Measurements from ENCODE around the gene GNG2.

Gene GNG2

DNA sequence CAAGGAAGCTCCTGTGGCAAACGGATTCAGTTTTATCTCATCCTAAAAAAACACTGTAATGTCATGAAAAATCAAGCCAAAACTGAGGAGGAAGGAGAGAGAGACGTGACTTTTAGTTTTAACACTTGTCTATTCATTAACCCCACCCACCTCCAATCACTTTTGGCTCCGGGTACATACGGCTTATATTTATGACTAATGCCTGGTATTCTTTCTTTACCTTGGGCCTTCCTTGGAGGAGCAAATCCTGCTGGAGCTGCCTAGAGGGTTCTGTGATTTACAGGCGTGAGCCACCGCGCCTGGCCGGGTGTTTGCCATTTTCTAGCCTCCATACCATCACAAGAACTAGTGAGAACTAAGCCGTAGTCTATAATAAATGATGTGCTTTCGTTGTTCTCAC lies 68.2 kb downstream of the GNG2 start:
- Histone ChIP-seq H3F3A (ENCODE audit: insufficient read depth, low read length) (no peaks in the 10 kb centered on the region), H2AFZ (ENCODE audit: low read length) (no peak overlapping the region), H4K20me1 (ENCODE audit: insufficient read depth, low read length) (no peaks in the 10 kb centered on the region), H3K9ac (ENCODE audit: low read length) (no peak overlapping the region), H3K4me2 (ENCODE audit: low read depth, low read length) (no peak overlapping the region), H3K79me2 (ENCODE audit: low read length) (no peaks in the 10 kb centered on the region), H3K9me3 (replicated peaks; ENCODE audit: insufficient read depth, low read length) (no peaks in the 10 kb centered on the region), H3K4me3 (ENCODE audit: low read length) (no peak overlapping the region), H3K4me1 (ENCODE audit: low read length) (no peaks in the 10 kb centered on the region), H3K9me2 (replicated peaks; ENCODE audit: insufficient read depth, low read length) (no peaks in the 10 kb centered on the region), H3K27ac (ENCODE audit: low read length) (no peak overlapping the region), H3K36me3 (replicated peaks; ENCODE audit: insufficient read depth, low read length) (no peaks in the 10 kb centered on the region), H3K27me3 (replicated peaks; ENCODE audit: insufficient read depth, low read length) (no peaks in the 10 kb centered on the region)
- DNase-seq, result no peak
- TF ChIP-seq, protein P1, sequence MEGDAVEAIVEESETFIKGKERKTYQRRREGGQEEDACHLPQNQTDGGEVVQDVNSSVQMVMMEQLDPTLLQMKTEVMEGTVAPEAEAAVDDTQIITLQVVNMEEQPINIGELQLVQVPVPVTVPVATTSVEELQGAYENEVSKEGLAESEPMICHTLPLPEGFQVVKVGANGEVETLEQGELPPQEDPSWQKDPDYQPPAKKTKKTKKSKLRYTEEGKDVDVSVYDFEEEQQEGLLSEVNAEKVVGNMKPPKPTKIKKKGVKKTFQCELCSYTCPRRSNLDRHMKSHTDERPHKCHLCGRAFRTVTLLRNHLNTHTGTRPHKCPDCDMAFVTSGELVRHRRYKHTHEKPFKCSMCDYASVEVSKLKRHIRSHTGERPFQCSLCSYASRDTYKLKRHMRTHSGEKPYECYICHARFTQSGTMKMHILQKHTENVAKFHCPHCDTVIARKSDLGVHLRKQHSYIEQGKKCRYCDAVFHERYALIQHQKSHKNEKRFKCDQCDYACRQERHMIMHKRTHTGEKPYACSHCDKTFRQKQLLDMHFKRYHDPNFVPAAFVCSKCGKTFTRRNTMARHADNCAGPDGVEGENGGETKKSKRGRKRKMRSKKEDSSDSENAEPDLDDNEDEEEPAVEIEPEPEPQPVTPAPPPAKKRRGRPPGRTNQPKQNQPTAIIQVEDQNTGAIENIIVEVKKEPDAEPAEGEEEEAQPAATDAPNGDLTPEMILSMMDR (IDR thresholded peaks at IDR 0.05; ENCODE audit: low read length), result no peak
- no peak for TF ChIP-seq EZH2phosphoT487 (IDR thresholded peaks at IDR 0.05; ENCODE audit: low read length)
- TF ChIP-seq EZH2 (optimal IDR thresholded peaks at IDR 0.05; ENCODE audit: low read depth, low read length), result no peak

DNA sequence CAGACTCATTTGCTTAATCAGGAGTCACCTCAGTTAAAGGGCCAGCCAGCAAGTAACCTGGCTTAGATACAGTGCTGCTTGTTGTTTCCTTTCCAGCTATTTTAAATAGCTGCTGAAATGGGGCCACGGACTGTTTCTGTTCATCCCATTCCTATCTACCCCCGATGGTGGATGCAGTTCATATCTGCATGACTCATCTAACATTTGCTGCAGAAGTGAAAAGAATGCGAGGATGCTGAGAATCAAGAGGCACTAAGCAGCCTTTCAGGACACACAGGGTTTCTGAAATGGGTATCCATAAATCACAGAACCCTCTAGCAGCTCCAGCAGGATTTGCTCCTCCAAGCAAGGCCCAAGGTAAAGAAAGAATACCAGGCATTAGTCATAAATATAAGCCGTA lies 68.8 kb downstream of the GNG2 start:
- Histone ChIP-seq H3K9me3 (replicated peaks; ENCODE audit: insufficient read depth, low read length) (no peaks in the 10 kb centered on the region), H3F3A (ENCODE audit: insufficient read depth, low read length) (no peaks in the 10 kb centered on the region), H3K4me1 (ENCODE audit: low read length) (no peaks in the 10 kb centered on the region), H3K79me2 (ENCODE audit: low read length) (no peaks in the 10 kb centered on the region), H2AFZ (ENCODE audit: low read length) (no peak overlapping the region), H4K20me1 (ENCODE audit: insufficient read depth, low read length) (no peaks in the 10 kb centered on the region), H3K27me3 (replicated peaks; ENCODE audit: insufficient read depth, low read length) (no peaks in the 10 kb centered on the region), H3K9ac (ENCODE audit: low read length) (no peak overlapping the region), H3K4me2 (ENCODE audit: low read depth, low read length) (no peak overlapping the region), H3K4me3 (ENCODE audit: low read length) (no peak overlapping the region), H3K9me2 (replicated peaks; ENCODE audit: insufficient read depth, low read length) (no peaks in the 10 kb centered on the region), H3K36me3 (replicated peaks; ENCODE audit: insufficient read depth, low read length) (no peaks in the 10 kb centered on the region), H3K27ac (ENCODE audit: low read length) (no peak overlapping the region)
- TF ChIP-seq EZH2phosphoT487 (IDR thresholded peaks at IDR 0.05; ENCODE audit: low read length) (no peak), EZH2 (optimal IDR thresholded peaks at IDR 0.05; ENCODE audit: low read depth, low read length) (no peak)
- TF ChIP-seq, protein P1 (IDR thresholded peaks at IDR 0.05; ENCODE audit: low read length), result no peak
- DNase-seq, result no peak

DNA sequence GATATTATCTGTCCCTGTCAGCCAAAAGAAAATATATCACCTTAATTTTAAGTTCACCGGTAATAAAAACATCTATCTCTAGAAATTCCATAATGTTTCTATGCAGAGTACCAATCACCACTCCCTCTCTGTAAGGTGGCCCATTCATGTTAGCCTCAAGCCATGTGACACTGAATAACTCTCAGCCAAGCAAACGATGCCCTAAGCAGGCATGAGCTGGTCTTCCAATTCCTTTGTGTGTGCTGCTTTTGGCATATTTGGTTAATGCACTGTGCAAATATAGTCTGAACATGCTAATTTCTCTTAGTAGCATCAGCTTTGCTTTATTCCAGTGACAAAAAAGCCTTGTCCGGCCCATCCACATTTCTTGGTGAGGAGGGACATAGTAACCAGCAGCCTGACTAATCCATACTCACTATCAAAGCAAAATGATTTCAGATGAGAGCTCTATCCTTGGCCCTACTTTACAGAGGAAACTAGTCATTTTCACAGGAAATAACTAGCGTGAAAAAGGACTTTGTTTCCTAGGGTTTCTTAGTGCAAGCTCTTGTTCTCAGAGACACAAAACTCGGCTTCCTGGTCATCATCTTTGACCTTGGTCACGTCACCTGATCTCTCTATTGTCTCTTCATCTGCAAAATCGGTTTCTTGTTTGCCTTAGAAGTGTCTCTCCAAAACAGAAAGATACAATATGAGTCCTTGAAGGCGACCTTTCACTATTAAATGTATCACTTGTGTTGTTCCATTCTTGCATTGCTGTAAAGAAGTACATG lies 69.7 kb downstream of the GNG2 start:
- no peaks in the 10 kb centered on the region for H3K4me1 ChIP-seq (ENCODE audit: low read length)
- no peaks in the 10 kb centered on the region for H3K9me2 ChIP-seq (replicated peaks; ENCODE audit: insufficient read depth, low read length)
- H3K4me2 ChIP-seq (ENCODE audit: low read depth, low read length), result no peak overlapping the region
- H3K4me3 ChIP-seq (ENCODE audit: low read length), result no peak overlapping the region
- no peaks in the 10 kb centered on the region for H4K20me1 ChIP-seq (ENCODE audit: insufficient read depth, low read length)
- H3K79me2 ChIP-seq (ENCODE audit: low read length), result no peaks in the 10 kb centered on the region
- H2AFZ ChIP-seq (ENCODE audit: low read length), result no peak overlapping the region
- H3K9ac ChIP-seq (ENCODE audit: low read length), result no peak overlapping the region
- H3K9me3 ChIP-seq (replicated peaks; ENCODE audit: insufficient read depth, low read length), result no peaks in the 10 kb centered on the region
- no peaks in the 10 kb centered on the region for H3K36me3 ChIP-seq (replicated peaks; ENCODE audit: insufficient read depth, low read length)
- TF ChIP-seq EZH2 (optimal IDR thresholded peaks at IDR 0.05; ENCODE audit: low read depth, low read length) (no peak), EZH2phosphoT487 (IDR thresholded peaks at IDR 0.05; ENCODE audit: low read length) (no peak)
- TF ChIP-seq, protein P1 (IDR thresholded peaks at IDR 0.05; ENCODE audit: low read length), result no peak
- no peaks in the 10 kb centered on the region for H3F3A ChIP-seq (ENCODE audit: insufficient read depth, low read length)
- DNase-seq, result no peak
- no peaks in the 10 kb centered on the region for H3K27me3 ChIP-seq (replicated peaks; ENCODE audit: insufficient read depth, low read length)
- no peak overlapping the region for H3K27ac ChIP-seq (ENCODE audit: low read length)

Data from MM.1S (cell line).